Measurements from ENCODE around the gene ZNF358. TPM values are rescaled to one million over a fixed set of nuclear protein-coding genes. Genes with fewer than 3 reads are reported as not detected.

The ZNF358 gene
- total RNA-seq, 1 donor from 2014 or later: 67.1 TPM

GRCh38 chr19:7471696-7472615, 43.9 kb upstream of the ZNF358 start:
- Mint-ChIP-seq H3K9me3 (no peaks in the 10 kb centered on the region), H3K27ac (no peak overlapping the region), H3K27me3 (no peaks in the 10 kb centered on the region), H3K4me1 (ENCODE audit: unreplicated experiment) (no peaks in the 10 kb centered on the region), H3K36me3 (no peaks in the 10 kb centered on the region), H3K4me3 (no peak overlapping the region)
- TF ChIP-seq CTCF (conservative IDR thresholded peaks at IDR 0.05): no peak
- no peak for DNase-seq (ENCODE audit: extremely low spot score, unreplicated experiment)

- Mint-ChIP-seq H3K27me3 (no peaks in the 10 kb centered on the region), H3K27ac (no peak overlapping the region)
These were observed 40.2 kb upstream of the ZNF358 start for GRCh38 chr19:7475665-7476064.

GRCh38 chr19:7476241-7476640, 39.7 kb upstream of the ZNF358 start:
- Mint-ChIP-seq H3K4me1 (ENCODE audit: unreplicated experiment) (peaks cover 11% of the 10 kb centered on the region), H3K36me3 (no peaks in the 10 kb centered on the region), H3K4me3 (no peak overlapping the region), H3K27me3 (no peaks in the 10 kb centered on the region), H3K27ac (no peak overlapping the region), H3K9me3 (no peaks in the 10 kb centered on the region)
- no peak for TF ChIP-seq CTCF (conservative IDR thresholded peaks at IDR 0.05)
- DNase-seq (ENCODE audit: extremely low spot score, unreplicated experiment): no peak

More at GRCh38 chr19:7475665-7476064, 40.2 kb upstream of the ZNF358 start:
- peaks cover 10% of the 10 kb centered on the region for H3K4me1 Mint-ChIP-seq (ENCODE audit: unreplicated experiment)
- TF ChIP-seq CTCF (conservative IDR thresholded peaks at IDR 0.05): no peak
- H3K36me3 Mint-ChIP-seq: no peaks in the 10 kb centered on the region
- H3K9me3 Mint-ChIP-seq: no peaks in the 10 kb centered on the region
- no peak for DNase-seq (ENCODE audit: extremely low spot score, unreplicated experiment)
- no peak overlapping the region for H3K4me3 Mint-ChIP-seq

DNA sequence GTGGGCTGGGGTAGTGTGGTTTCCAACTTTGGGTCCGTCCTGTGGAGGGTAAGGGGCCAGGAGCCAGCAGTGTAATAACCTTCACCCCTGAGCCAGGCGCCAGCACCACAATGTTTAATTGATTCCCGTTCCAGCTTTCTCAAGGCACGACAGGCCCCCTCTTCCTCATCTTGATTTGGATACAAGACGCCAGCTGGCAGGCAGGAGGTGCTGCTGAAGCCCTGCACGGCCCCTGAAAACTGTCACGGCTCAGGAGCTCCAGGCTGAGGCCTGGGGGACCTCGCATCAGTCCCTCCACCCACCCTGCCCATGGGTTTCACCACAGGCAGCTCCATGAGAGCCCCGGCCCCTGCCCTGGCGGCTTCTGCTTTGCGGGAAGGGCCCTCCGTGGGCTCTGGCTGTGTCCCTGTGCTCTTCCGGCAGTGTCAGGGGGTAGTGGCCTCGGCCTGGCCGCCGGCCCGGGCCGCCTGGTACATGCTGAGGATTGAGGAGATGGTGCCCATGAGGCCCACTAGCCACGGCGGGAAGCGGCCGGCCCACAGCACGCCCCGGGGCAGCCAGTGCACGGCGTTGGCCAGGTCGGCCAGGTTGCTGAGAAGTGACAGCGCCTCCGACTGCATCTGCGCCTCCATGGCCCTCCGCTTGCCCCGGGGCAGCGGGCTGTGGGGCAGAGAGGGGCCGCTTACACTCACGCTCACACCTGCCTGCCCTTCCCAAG, 39.0 kb upstream of the ZNF358 start:
- DNase-seq (ENCODE audit: extremely low spot score, unreplicated experiment): no peak
- Mint-ChIP-seq H3K27ac (no peak overlapping the region), H3K27me3 (no peaks in the 10 kb centered on the region), H3K9me3 (no peaks in the 10 kb centered on the region), H3K4me3 (no peak overlapping the region), H3K36me3 (no peaks in the 10 kb centered on the region), H3K4me1 (ENCODE audit: unreplicated experiment) (peaks cover 11% of the 10 kb centered on the region)
- no peak for TF ChIP-seq CTCF (conservative IDR thresholded peaks at IDR 0.05)

DNA sequence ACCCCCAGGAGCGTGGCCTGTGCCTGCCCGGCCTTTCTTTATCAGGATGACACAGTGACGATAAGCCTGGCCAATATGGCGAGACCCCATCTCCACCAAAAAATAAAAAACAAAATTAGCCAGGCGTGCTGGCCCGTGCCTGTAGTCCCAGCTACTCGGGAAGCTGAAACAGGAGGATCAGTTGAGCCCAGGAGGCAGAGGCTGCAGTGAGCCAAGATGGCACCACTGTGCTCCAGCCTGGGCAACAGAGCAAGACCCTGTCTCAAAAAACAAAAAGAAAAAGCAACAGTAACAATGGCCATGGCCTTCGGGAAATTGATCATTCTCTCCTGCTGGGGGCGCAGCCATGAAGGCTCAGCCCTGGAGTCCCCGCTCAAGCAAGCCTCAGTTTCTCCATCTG, 38.1 kb upstream of the ZNF358 start:
- Mint-ChIP-seq H3K9me3 (no peaks in the 10 kb centered on the region), H3K36me3 (no peaks in the 10 kb centered on the region), H3K4me1 (ENCODE audit: unreplicated experiment) (peaks cover 11% of the 10 kb centered on the region), H3K4me3 (no peak overlapping the region), H3K27ac (no peak overlapping the region), H3K27me3 (no peaks in the 10 kb centered on the region)
- no peak for TF ChIP-seq CTCF (conservative IDR thresholded peaks at IDR 0.05)
- DNase-seq (ENCODE audit: extremely low spot score, unreplicated experiment): no peak
